ENCODE measurements around the gene SLC6A1.

- TF ChIP-seq CTCF (IDR thresholded peaks at IDR 0.05; ENCODE audit: low read length) (no peak), EZH2 (IDR thresholded peaks at IDR 0.05; ENCODE audit: borderline replicate concordance, low read length) (no peak)
Measured at GRCh38 chr3:10992943-10993728, 588 bp downstream of the SLC6A1 start.

All from OCI-LY1 (cell line).